Activated naive CD4-positive, alpha-beta T cell treated with anti-CD3 and anti-CD28 coated beads for 36 hours (primary cell): ENCODE data around the gene TMC8. TPM values are rescaled to one million over a fixed set of nuclear protein-coding genes. Genes with fewer than 3 reads are reported as not detected.

Experiments
- CTCF ChIA-PET: fragments of 350-600 bp; sonication (Branson Sonifier 250); formaldehyde crosslinking; loops from one replicate; lab custom pipeline; 2021; ENCODE audit warnings: antibody characterized with exemption; lab: Charles Lee
- DNase-seq: peaks from one replicate; pipeline ENCODE4 v3.0.0-alpha.2; 2020
- H3K27ac Mint-ChIP-seq: one replicate; pipeline ENCODE4 v1.8.0; 2021; ENCODE audit warnings: mild to moderate bottlenecking, mixed read lengths
- H3K27me3 Mint-ChIP-seq: one replicate; pipeline ENCODE4 v1.8.0; 2021; ENCODE audit warnings: low read depth, mixed read lengths
- H3K36me3 Mint-ChIP-seq: one replicate; pipeline ENCODE4 v1.8.0; 2021; ENCODE audit warnings: low read depth, mixed read lengths
- H3K4me1 Mint-ChIP-seq: one replicate; pipeline ENCODE4 v1.8.0; 2021; ENCODE audit warnings: low read depth, mixed read lengths
- H3K4me3 Mint-ChIP-seq: one replicate; pipeline ENCODE4 v1.8.0; 2021; ENCODE audit warnings: mild to moderate bottlenecking, moderate library complexity, mixed read lengths
- H3K9me3 Mint-ChIP-seq: one replicate; pipeline ENCODE4 v1.8.0; 2021; ENCODE audit warnings: mixed read lengths
- intact Hi-C: fragments of 100-400 bp; cut with micrococcal nuclease; formaldehyde crosslinking; loops from one replicate; pipeline ENCODE4 v1.15.1; 2023
- total RNA-seq, 2 experiments: library from RNA; stranded (reverse); gene quantifications; one replicate each; pipeline ENCODE4 v1.2.3, GENCODE V29; 2021

The TMC8 gene
- total RNA-seq, 2 experiments from 2014 or later, result 105 to 110 TPM

- intact Hi-C loops, result no loop called here
- Mint-ChIP-seq H3K9me3 (no peaks in the 10 kb centered on the region), H3K27me3 (no peaks in the 10 kb centered on the region), H3K4me3 (no peak overlapping the region), H3K36me3 (peaks cover 5% of the 10 kb centered on the region), H3K27ac (peak overlapping the region; percentile 46), H3K4me1 (peaks cover 57% of the 10 kb centered on the region)
- CTCF ChIA-PET, result no interaction called here
- DNase-seq, result no peak
These were observed 11.7 kb downstream of the TMC8 start for GRCh38 chr17:78142119-78142861.

GRCh38 chr17:78143214-78144146 lies 12.9 kb downstream of the TMC8 start:
- no peak overlapping the region for H3K27ac Mint-ChIP-seq

GRCh38 chr17:78144147-78144719 lies 13.7 kb downstream of the TMC8 start:
- peaks cover 2% of the 10 kb centered on the region for H3K36me3 Mint-ChIP-seq
- CTCF ChIA-PET, result interaction anchor here (0.6 to 1.2 kb wide), 4 partner anchors 9 to 204 kb away, joined by 3 to 5 read pairs (median 4); no protein-coding TSS in a partner anchor
- no peak for DNase-seq
- no peaks in the 10 kb centered on the region for H3K9me3 Mint-ChIP-seq
- H3K27me3 Mint-ChIP-seq, result no peaks in the 10 kb centered on the region
- H3K27ac Mint-ChIP-seq, result no peak overlapping the region
- intact Hi-C loops, result no loop called here
- peaks cover 53% of the 10 kb centered on the region for H3K4me1 Mint-ChIP-seq
- no peak overlapping the region for H3K4me3 Mint-ChIP-seq

More at GRCh38 chr17:78143214-78144146, 12.9 kb downstream of the TMC8 start:
- Mint-ChIP-seq H3K4me1 (peaks cover 55% of the 10 kb centered on the region), H3K4me3 (no peak overlapping the region), H3K9me3 (no peaks in the 10 kb centered on the region), H3K36me3 (peaks cover 3% of the 10 kb centered on the region), H3K27me3 (no peaks in the 10 kb centered on the region)
- CTCF ChIA-PET, result interaction anchor here (0.6 to 1.2 kb wide), 3 partner anchors 8 to 205 kb away, joined by 4 to 5 read pairs (median 4); no protein-coding TSS in a partner anchor
- DNase-seq, result no peak
- intact Hi-C loops, result no loop called here

GRCh38 chr17:78144736-78145641 lies 14.4 kb downstream of the TMC8 start:
- no peak overlapping the region for H3K27ac Mint-ChIP-seq
- no peak overlapping the region for H3K4me3 Mint-ChIP-seq
- H3K9me3 Mint-ChIP-seq, result no peaks in the 10 kb centered on the region
- H3K4me1 Mint-ChIP-seq, result peaks cover 48% of the 10 kb centered on the region
- no peaks in the 10 kb centered on the region for H3K27me3 Mint-ChIP-seq
- intact Hi-C loops, result no loop called here
- DNase-seq, result no peak
- peaks cover 1% of the 10 kb centered on the region for H3K36me3 Mint-ChIP-seq
- CTCF ChIA-PET, result interaction anchor here (0.8 to 1.2 kb wide), 3 partner anchors 10 to 32 kb away, joined by 3 to 5 read pairs (median 4); no protein-coding TSS in a partner anchor

- CTCF ChIA-PET, result interaction anchor here (1.0 to 1.1 kb wide), 3 partner anchors 11 to 61 kb away, joined by 3 to 4 read pairs (median 3); no protein-coding TSS in a partner anchor
- Mint-ChIP-seq H3K9me3 (no peaks in the 10 kb centered on the region), H3K4me1 (peaks cover 40% of the 10 kb centered on the region), H3K27ac (no peak overlapping the region), H3K36me3 (no peaks in the 10 kb centered on the region), H3K4me3 (no peak overlapping the region), H3K27me3 (no peaks in the 10 kb centered on the region)
- no peak for DNase-seq
- intact Hi-C loops, result no loop called here
These were observed 15.9 kb downstream of the TMC8 start for GRCh38 chr17:78146471-78146869.

- DNase-seq, result no peak
- Mint-ChIP-seq H3K27me3 (no peaks in the 10 kb centered on the region), H3K4me3 (no peak overlapping the region), H3K27ac (peak overlapping the region; percentile 40), H3K4me1 (peaks cover 37% of the 10 kb centered on the region), H3K9me3 (no peaks in the 10 kb centered on the region), H3K36me3 (no peaks in the 10 kb centered on the region)
- intact Hi-C loops, result no loop called here
- CTCF ChIA-PET, result interaction anchor here (1.0 to 1.1 kb wide), 3 partner anchors 11 to 62 kb away, joined by 3 to 4 read pairs (median 3); no protein-coding TSS in a partner anchor
These were observed 16.3 kb downstream of the TMC8 start for GRCh38 chr17:78146881-78147280.

GRCh38 chr17:78147315-78147998 lies 16.9 kb downstream of the TMC8 start:
- Mint-ChIP-seq H3K36me3 (no peaks in the 10 kb centered on the region), H3K9me3 (no peaks in the 10 kb centered on the region), H3K27ac (peak overlapping the region; percentile 57), H3K4me3 (no peak overlapping the region), H3K27me3 (no peaks in the 10 kb centered on the region), H3K4me1 (peaks cover 31% of the 10 kb centered on the region)
- CTCF ChIA-PET, result interaction anchor here (1.0 to 1.1 kb wide), 5 partner anchors 10 to 62 kb away, joined by 3 to 4 read pairs (median 3); no protein-coding TSS in a partner anchor
- intact Hi-C loops, result no loop called here
- DNase-seq, result peak; percentile 67

- no peak for DNase-seq
- peaks cover 24% of the 10 kb centered on the region for H3K4me1 Mint-ChIP-seq
- no peak overlapping the region for H3K4me3 Mint-ChIP-seq
- H3K27me3 Mint-ChIP-seq, result no peaks in the 10 kb centered on the region
- intact Hi-C loops, result no loop called here
- H3K9me3 Mint-ChIP-seq, result no peaks in the 10 kb centered on the region
- H3K27ac Mint-ChIP-seq, result no peak overlapping the region
- CTCF ChIA-PET, result interaction anchor here (1.0 to 1.1 kb wide), 3 partner anchors 11 to 63 kb away, joined by 3 read pairs; no protein-coding TSS in a partner anchor
- H3K36me3 Mint-ChIP-seq, result no peaks in the 10 kb centered on the region
These were observed 17.9 kb downstream of the TMC8 start for GRCh38 chr17:78148286-78149016.

- intact Hi-C loops, result no loop called here
- no peak for DNase-seq
- CTCF ChIA-PET, result interaction anchor here (1.6 kb wide), 1 partner anchor 16 kb away, joined by 3 read pairs; no protein-coding TSS in a partner anchor
- Mint-ChIP-seq H3K9me3 (no peaks in the 10 kb centered on the region), H3K27me3 (no peaks in the 10 kb centered on the region), H3K4me1 (peaks cover 19% of the 10 kb centered on the region), H3K36me3 (no peaks in the 10 kb centered on the region), H3K4me3 (no peak overlapping the region), H3K27ac (no peak overlapping the region)
These were observed 21.0 kb downstream of the TMC8 start for GRCh38 chr17:78151514-78152008.
